HCT116 (cell line): ENCODE measurements around the gene TREM2.
"Not testable (repeated sequence)": the region's sequence is repeated elsewhere in the genome, so short reads cannot be mapped to it uniquely, and the experiment has no call there.

Experiments used
- CTCF ChIP-seq, 3 experiments: fragments of 200-600 bp in 1 of 3; sonication (generic) in 1 of 3; IDR thresholded peaks in 2 of 3; conservative IDR thresholded peaks in 1 of 3; 2 replicates each; pipeline ENCODE4 v1.5.1; 2012 to 2017; ENCODE audit warnings: low read depth in 2 of 3, low read length in 2 of 3, antibody characterized with exemption in 1 of 3, borderline replicate concordance in 1 of 3, control low read depth in 1 of 3, mild to moderate bottlenecking in 1 of 3, mixed read lengths in 1 of 3, mixed run types in 1 of 3, moderate library complexity in 1 of 3; ENCODE audit not compliant: insufficient read depth in 1 of 3
- EGR1 ChIP-seq: IDR thresholded peaks from 2 replicates; pipeline ENCODE4 v1.6.1; 2012; ENCODE audit warnings: low read depth
- EZH2 ChIP-seq: fragments of 200-600 bp; sonication (generic); IDR thresholded peaks from 2 replicates; pipeline ENCODE4 v1.6.1; 2017; ENCODE audit warnings: antibody characterized with exemption, mixed run types
- EZH2phosphoT487 ChIP-seq: fragments of 200-600 bp; IDR thresholded peaks from 2 replicates; pipeline ENCODE4 v1.6.1; 2018; ENCODE audit warnings: antibody characterized with exemption, borderline replicate concordance
- POLR2A ChIP-seq: IDR thresholded peaks from 2 replicates; pipeline ENCODE4 v1.7.0; 2011; ENCODE audit warnings: borderline replicate concordance; ENCODE audit not compliant: insufficient read depth, insufficient read length; ENCODE audit errors: extremely low read depth
- REST ChIP-seq: IDR thresholded peaks from 2 replicates; pipeline ENCODE4 v1.6.1; 2012; ENCODE audit warnings: low read depth
- SIN3A ChIP-seq: IDR thresholded peaks from 2 replicates; pipeline ENCODE4 v1.6.1; 2012; ENCODE audit warnings: low read depth
- TCF7L2 ChIP-seq: IDR thresholded peaks from 2 replicates; pipeline ENCODE4 v1.7.0; 2011; ENCODE audit warnings: borderline replicate concordance, inconsistent platforms; ENCODE audit not compliant: insufficient read depth, insufficient read length; ENCODE audit errors: extremely low read depth

GRCh38 chr6:41189046-41189445, 26.1 kb upstream of the TREM2 start:
- not testable (repeated sequence) for TF ChIP-seq CTCF (IDR thresholded peaks at IDR 0.05 in 2 of 3, conservative IDR thresholded peaks at IDR 0.05 in 1 of 3; ENCODE audit: borderline replicate concordance in 1 of 3, insufficient read depth in 1 of 3, low read depth in 2 of 3, low read length in 2 of 3); EZH2; EGR1; TCF7L2; POLR2A; REST; SIN3A; EZH2phosphoT487
